ENCODE results near the gene PABPN1L. TPM values are rescaled to one million over a fixed set of nuclear protein-coding genes. Genes with fewer than 3 reads are reported as not detected.

Gene PABPN1L
- total RNA-seq, 1 experiment from 2014 or later = not detected

- H3K4me3 ChIP-seq = no peak overlapping the region
- H3K36me3 ChIP-seq = no peaks in the 10 kb centered on the region
- no peaks in the 10 kb centered on the region for H3K27me3 ChIP-seq
- no peak for DNase-seq
- no peaks in the 10 kb centered on the region for H3K9me3 ChIP-seq
These were observed 49.5 kb downstream of the PABPN1L start for GRCh38 chr16:88816736-88817535.

- no peak for DNase-seq
- Histone ChIP-seq H3K27me3 (no peaks in the 10 kb centered on the region), H3K4me3 (no peak overlapping the region), H3K9me3 (no peaks in the 10 kb centered on the region), H3K36me3 (peaks cover 1% of the 10 kb centered on the region)
These were observed 50.4 kb downstream of the PABPN1L start for GRCh38 chr16:88815901-88816589.

GRCh38 chr16:88815227-88815626 is 51.2 kb downstream of the PABPN1L start:
- Histone ChIP-seq H3K4me3 (no peak overlapping the region), H3K36me3 (peaks cover 9% of the 10 kb centered on the region), H3K27me3 (no peaks in the 10 kb centered on the region), H3K9me3 (no peaks in the 10 kb centered on the region)
- no peak for DNase-seq

- no peaks in the 10 kb centered on the region for H3K27me3 ChIP-seq
- DNase-seq = no peak
These were observed 52.3 kb downstream of the PABPN1L start for GRCh38 chr16:88814144-88814502.

More at GRCh38 chr16:88814144-88814502, 52.3 kb downstream of the PABPN1L start:
- no peaks in the 10 kb centered on the region for H3K9me3 ChIP-seq
- peaks cover 18% of the 10 kb centered on the region for H3K36me3 ChIP-seq
- H3K4me3 ChIP-seq = no peak overlapping the region

Other genes starting within 250 kb of the PABPN1L start
- not detected in 2 replicates for gene IL17C, start 228.1 kb downstream of the PABPN1L start, total RNA-seq (2014; rRNA removed; shearing (Covaris generic); ENCODE audit: low replicate concordance)
- gene CYBA, start 215.6 kb downstream of the PABPN1L start, total RNA-seq (2014; rRNA removed; shearing (Covaris generic); ENCODE audit: low replicate concordance) = 10.7 and 21.2 TPM in 2 replicates
- gene MVD, start 203.6 kb downstream of the PABPN1L start, total RNA-seq (2014; rRNA removed; shearing (Covaris generic); ENCODE audit: low replicate concordance) = 16.8 and 25.7 TPM in 2 replicates
- gene SNAI3, start 180.2 kb downstream of the PABPN1L start, total RNA-seq (2014; rRNA removed; shearing (Covaris generic); ENCODE audit: low replicate concordance) = not detected in 2 replicates
- gene RNF166, start 160.3 kb downstream of the PABPN1L start, total RNA-seq (2014; rRNA removed; shearing (Covaris generic); ENCODE audit: low replicate concordance) = 16.5 and 20.2 TPM in 2 replicates
- gene CTU2, start 160.2 kb downstream of the PABPN1L start, total RNA-seq (2014; rRNA removed; shearing (Covaris generic); ENCODE audit: low replicate concordance) = 13.6 and 16.8 TPM in 2 replicates
- gene PIEZO1, start 81.4 kb downstream of the PABPN1L start, total RNA-seq (2014; rRNA removed; shearing (Covaris generic); ENCODE audit: low replicate concordance) = 77.6 and 88.5 TPM in 2 replicates
- 9.3 and 14.3 TPM in 2 replicates for gene CDT1, start 62.9 kb downstream of the PABPN1L start, total RNA-seq (2014; rRNA removed; shearing (Covaris generic); ENCODE audit: low replicate concordance)
- 290 and 307 TPM in 2 replicates for gene APRT, start 54.7 kb downstream of the PABPN1L start, total RNA-seq (2014; rRNA removed; shearing (Covaris generic); ENCODE audit: low replicate concordance)
- 8.8 and 11.3 TPM in 2 replicates for gene GALNS, start 9.7 kb downstream of the PABPN1L start, total RNA-seq (2014; rRNA removed; shearing (Covaris generic); ENCODE audit: low replicate concordance)
- gene TRAPPC2L, start 9.5 kb downstream of the PABPN1L start, total RNA-seq (2014; rRNA removed; shearing (Covaris generic); ENCODE audit: low replicate concordance) = 34.4 and 35.6 TPM in 2 replicates
- gene CBFA2T3, start 110.5 kb upstream of the PABPN1L start, total RNA-seq (2014; rRNA removed; shearing (Covaris generic); ENCODE audit: low replicate concordance) = not detected in 2 replicates
- 11.0 and 21.8 TPM in 2 replicates for gene ACSF3, start 227.2 kb upstream of the PABPN1L start, total RNA-seq (2014; rRNA removed; shearing (Covaris generic); ENCODE audit: low replicate concordance)

Measured in MG63 (cell line).